ENCODE results near the gene SGSM1.

DNA sequence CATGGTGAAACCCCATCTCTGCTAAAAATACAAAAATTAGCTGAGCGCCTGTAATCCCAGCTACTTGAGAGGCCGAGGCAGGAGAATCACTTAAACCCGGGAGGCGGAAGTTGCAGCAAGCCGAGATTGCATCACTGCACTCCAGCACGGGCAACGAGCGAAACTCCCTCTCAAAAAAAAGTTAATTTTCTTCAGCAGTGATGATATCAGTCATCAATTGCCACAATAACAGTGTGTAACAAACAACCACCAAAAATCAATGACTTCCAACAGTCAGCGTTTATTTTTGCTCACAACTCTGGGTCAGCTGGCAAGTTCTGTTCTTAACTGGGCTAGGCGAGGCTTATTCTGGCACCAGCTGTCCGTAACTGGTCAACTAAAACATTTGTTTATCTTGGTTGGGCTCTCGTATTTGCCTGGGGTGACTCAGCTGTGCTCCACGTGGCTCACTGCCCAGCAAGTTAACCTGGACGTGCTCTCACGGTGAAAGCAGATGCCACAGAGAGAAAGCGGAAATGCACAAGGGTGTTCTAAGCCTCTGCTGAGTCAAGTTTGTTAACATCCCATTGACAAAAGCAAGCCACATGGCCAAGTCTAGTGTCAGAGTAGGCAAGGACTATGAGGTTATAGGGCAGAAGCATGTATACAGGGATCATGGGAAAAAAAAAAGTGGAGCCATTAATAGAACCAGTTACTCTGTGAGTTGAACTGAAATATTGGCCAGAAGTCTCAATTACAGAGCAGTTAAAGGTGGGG, 88.4 kb downstream of the SGSM1 start:
- no peak for TF ChIP-seq CTCF (IDR thresholded peaks at IDR 0.05)
- no peak for TF ChIP-seq POLR2A (IDR thresholded peaks at IDR 0.05)
